ENCODE measurements around the gene SLC6A11.

Gene SLC6A11

DNA sequence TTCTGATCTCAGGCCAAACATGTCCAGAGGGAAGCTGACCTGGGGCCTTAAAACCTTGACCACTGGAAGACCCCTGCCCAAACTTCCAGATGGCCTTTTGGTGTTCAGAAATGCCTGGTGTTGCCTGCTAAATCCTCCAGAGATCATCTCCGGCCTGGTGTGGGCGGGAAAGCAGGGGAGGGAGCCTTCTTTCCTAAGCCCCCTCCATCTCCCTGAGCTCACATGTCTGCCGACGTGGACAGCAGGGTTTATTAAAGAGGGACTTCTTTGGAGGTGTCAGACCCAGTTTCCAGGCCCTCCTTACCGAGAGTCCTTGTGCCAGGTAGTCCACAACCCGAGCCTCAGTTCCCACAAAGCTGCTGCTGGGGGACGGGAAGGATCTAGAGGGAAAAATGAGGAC lies 120.7 kb downstream of the SLC6A11 start:
- TF ChIP-seq, protein P1, sequence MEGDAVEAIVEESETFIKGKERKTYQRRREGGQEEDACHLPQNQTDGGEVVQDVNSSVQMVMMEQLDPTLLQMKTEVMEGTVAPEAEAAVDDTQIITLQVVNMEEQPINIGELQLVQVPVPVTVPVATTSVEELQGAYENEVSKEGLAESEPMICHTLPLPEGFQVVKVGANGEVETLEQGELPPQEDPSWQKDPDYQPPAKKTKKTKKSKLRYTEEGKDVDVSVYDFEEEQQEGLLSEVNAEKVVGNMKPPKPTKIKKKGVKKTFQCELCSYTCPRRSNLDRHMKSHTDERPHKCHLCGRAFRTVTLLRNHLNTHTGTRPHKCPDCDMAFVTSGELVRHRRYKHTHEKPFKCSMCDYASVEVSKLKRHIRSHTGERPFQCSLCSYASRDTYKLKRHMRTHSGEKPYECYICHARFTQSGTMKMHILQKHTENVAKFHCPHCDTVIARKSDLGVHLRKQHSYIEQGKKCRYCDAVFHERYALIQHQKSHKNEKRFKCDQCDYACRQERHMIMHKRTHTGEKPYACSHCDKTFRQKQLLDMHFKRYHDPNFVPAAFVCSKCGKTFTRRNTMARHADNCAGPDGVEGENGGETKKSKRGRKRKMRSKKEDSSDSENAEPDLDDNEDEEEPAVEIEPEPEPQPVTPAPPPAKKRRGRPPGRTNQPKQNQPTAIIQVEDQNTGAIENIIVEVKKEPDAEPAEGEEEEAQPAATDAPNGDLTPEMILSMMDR (IDR thresholded peaks at IDR 0.05; ENCODE audit: control insufficient read depth, extremely low read depth, insufficient read depth), result no peak
- no peak overlapping the region for H3K4me3 ChIP-seq (ENCODE audit: low read depth, low read length)
- DNase-seq (ENCODE audit: low read depth), result no peak

DNA sequence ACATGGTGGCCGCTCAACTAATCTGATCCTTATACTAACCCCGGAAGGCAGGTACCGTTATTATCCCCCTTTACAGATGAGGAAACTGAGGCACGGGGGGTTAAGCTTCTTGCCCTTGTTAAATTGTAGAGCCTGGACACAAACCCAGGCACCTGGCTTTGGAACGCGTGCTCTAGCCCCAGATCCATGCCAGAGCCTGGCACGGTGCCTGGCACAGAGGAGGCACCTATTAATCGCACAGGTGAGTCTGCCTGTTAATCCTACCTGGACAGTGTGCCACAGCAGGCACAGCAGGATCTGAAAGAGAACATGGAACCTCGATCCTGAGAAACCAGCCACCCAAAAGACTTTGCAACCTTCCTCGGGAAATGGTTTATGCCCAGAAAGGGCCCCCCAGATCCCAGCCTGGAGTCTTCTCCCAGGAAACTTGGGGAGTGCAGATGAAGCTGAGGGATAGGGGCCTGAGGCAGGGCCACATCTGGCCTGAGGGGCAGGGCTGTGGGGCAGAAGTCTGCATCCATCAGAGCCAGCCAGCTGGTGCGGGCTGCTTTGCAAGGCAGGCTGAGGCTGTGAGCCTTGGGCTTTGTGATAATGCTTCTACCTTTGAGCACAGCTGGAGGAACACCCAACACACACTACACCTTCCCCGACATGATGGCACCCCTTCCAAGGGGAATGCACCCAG lies 121.3 kb downstream of the SLC6A11 start:
- no peak for DNase-seq (ENCODE audit: low read depth)
- H3K4me3 ChIP-seq (ENCODE audit: low read depth, low read length), result no peak overlapping the region
- TF ChIP-seq, protein P1 (IDR thresholded peaks at IDR 0.05; ENCODE audit: control insufficient read depth, extremely low read depth, insufficient read depth), result no peak

DNA sequence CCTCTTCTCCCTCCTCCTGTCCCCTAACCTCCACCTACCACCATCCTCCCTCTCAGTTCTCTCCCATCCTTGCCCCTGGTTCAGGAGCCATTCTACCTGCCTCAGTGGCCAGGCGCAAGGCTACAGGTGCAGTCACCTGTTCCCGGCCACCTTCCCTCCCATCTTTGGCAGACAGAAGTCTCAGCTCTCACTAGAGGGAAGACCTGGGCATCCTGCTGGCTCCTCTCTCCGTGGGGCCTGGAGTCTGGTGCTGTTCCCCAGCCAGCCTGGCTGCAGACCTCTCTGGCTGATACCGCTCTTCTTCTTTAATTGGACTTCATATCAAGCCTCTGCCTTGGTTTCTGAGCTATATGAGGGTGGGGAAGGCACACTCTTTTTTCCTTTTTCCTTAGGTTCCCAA lies 123.5 kb downstream of the SLC6A11 start:
- DNase-seq (ENCODE audit: low read depth), result no peak
- no peak overlapping the region for H3K4me3 ChIP-seq (ENCODE audit: low read depth, low read length)
- TF ChIP-seq, protein P1 (IDR thresholded peaks at IDR 0.05; ENCODE audit: control insufficient read depth, extremely low read depth, insufficient read depth), result no peak

DNA sequence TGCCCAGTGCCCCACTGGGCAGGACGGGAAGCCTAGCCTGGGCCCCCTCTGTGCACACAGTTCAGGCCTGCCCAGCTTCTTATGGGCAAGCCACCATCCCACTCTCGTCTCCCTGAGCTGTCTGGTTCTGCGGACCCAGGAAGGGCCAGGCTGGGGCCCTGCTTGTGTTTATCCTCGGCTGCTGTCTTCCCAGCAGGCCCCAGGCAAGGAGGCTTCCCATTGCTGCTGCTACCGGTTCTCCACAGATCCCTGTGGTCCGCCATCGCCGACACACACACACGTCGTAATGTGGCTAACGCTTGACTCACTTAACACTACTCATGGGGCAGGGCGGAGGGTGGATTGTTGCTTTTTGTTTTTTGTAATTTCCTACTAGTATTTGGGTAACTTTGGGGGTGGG lies 124.1 kb downstream of the SLC6A11 start:
- H3K4me3 ChIP-seq (ENCODE audit: low read depth, low read length), result no peak overlapping the region
- DNase-seq (ENCODE audit: low read depth), result no peak
- TF ChIP-seq, protein P1 (IDR thresholded peaks at IDR 0.05; ENCODE audit: control insufficient read depth, extremely low read depth, insufficient read depth), result no peak

DNA sequence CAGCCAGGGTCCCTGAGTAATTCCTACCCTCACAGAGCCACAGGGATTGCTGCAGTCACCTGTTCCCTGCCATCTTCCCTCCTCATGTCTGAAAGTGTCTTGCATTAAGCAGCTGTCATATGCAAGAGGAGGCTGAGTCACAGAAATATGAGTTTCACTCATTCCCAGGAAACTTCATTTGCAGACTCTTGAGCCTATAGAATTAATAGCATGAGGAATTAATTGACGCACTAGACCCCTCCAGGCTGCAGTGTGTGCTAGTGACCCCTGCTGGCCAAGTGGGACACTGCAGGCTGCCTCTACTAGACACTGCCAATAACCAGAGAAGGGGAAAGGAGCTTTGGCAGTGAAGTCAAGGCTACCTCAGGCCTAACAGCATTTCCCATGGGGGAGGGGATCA lies 125.9 kb downstream of the SLC6A11 start:
- no peak overlapping the region for H3K4me3 ChIP-seq (ENCODE audit: low read depth, low read length)
- peak; percentile 6 for DNase-seq (ENCODE audit: low read depth)
- TF ChIP-seq, protein P1 (IDR thresholded peaks at IDR 0.05; ENCODE audit: control insufficient read depth, extremely low read depth, insufficient read depth), result peak; percentile 72

DNA sequence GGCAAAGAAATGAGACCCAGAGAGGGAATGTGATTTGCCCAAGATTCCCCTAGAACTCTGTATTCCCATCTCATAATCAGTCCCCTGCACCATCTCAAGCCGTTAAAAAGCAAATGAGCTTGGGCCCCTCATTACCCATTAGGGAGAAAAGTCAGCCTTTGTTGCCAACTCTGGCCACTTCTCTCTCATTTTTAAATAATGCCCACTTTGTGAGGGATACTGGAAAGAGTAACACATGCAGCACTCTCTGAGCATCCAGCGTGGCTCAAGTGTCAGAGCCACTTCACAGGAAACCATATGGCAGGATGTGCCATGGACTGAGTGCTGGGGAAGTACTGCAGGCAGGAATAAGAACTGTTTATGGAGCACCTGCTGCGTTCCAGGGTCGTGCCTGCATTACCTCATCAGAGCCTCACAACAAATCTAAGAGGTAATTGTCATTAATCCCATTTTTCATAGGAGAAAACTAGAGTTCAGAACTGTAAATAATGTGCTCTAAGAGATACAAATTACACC lies 126.7 kb downstream of the SLC6A11 start:
- TF ChIP-seq, protein P1 (IDR thresholded peaks at IDR 0.05; ENCODE audit: control insufficient read depth, extremely low read depth, insufficient read depth), result no peak
- no peak overlapping the region for H3K4me3 ChIP-seq (ENCODE audit: low read depth, low read length)
- no peak for DNase-seq (ENCODE audit: low read depth)

DNA sequence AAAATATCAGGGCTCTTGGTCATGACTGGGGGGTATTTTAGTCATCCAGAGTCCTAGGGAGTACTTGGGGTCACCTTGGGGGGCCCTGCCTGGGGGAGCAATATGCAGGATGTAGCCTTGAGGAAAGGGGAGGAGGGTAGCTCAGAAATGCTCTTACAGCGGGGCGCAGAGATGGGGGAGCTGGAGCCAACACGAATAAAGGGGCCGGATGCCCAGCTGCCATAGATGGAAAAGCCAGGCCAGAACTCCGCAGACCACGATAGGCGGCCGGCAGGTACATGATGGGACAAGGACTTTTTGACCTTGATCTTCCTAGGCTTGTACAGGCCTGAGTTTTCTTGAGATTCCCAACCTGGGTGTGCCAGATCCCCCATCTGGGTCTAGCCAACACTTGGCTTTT lies 128.8 kb downstream of the SLC6A11 start:
- TF ChIP-seq, protein P1 (IDR thresholded peaks at IDR 0.05; ENCODE audit: control insufficient read depth, extremely low read depth, insufficient read depth), result no peak
- DNase-seq (ENCODE audit: low read depth), result no peak
- no peak overlapping the region for H3K4me3 ChIP-seq (ENCODE audit: low read depth, low read length)
